AG20443 (cell line): Measurements from ENCODE around the gene PROKR2.

Source experiments
- DNase-seq: peaks from one replicate; pipeline ENCODE4 v3.0.0; 2012; ENCODE audit warnings: low spot score, mixed read lengths

The PROKR2 gene

DNA sequence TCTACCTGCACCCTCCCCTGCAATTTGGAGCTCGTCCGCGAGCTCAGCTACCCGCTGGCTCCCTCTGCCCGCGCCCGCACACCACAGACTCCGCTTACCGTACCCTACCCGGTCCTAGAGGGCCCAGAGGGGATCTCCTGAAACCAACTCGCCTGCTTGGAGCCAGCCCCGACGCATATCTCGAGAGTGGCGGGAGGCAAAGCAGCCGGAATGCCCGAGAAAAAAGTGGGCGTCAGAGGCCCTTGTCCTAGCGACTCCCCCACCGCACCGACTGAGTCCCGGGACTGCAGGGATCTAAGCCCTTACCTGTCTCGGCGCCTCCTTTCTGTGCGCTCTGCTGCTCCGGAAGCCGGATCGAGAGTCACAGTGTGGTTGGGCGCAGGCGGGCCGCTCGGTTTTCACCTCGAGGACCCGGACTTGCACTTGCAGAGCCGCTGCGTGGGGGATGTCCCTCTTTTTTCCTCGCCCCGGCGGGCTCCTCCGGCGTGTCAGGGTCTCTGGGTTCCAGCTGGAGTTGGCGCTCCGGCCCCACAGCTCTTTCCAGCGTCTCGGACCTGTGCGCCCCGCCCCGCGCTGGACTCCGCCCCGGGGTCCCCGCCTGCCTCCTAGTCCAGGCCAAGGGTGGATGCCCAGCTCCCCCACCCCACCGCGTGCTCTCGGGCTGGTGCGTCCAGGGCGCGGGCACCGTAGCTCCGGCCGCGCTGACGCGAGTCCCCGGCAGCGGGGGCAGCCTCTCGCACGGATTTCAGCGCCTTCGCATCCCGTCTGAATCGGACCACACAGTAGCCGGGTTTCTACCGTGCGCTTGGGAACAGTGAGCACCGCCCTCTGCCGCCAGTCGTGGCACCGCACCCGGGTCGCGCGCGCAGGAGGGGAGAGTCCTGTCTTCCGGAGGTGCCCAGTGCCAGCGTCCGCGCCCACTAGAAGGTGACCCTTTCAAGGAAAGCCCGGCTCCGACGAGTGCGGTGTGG lies at the start of gene PROKR2:
PROKR2 (minus strand) TSS at position 767 of the 971 bp plus-strand sequence. CDS start 2,585 bp downstream, outside the sequence.
- DNase-seq, result no peak

DNA sequence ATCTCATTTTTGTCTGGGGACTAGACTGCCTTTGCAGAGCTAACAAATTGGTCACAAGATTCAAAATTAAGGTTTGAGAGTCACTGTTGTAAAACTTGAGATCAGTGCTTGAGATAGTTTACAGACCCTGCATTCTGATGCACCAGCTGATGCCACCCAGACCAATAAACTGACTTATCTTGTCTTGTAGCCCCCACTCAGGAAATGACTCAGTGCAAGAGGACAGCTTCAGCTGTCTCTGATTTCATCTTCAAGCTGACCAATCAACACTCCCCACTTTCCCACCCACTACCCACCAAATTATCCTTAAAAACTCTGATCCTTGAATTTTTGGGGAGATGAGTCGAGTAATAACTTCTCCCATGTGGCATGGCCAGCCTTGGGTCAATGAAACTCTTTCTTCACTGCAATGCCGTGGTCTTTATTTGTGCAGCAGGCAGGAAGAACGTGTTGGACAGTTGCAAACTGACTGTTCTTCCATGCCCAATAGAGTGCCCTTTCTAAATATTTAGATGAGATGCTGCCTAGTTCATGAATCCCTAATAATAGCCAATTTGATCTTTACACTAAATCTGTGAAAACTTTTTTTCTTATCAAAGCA lies 48.3 kb upstream of the PROKR2 start:
- no peak for DNase-seq

DNA sequence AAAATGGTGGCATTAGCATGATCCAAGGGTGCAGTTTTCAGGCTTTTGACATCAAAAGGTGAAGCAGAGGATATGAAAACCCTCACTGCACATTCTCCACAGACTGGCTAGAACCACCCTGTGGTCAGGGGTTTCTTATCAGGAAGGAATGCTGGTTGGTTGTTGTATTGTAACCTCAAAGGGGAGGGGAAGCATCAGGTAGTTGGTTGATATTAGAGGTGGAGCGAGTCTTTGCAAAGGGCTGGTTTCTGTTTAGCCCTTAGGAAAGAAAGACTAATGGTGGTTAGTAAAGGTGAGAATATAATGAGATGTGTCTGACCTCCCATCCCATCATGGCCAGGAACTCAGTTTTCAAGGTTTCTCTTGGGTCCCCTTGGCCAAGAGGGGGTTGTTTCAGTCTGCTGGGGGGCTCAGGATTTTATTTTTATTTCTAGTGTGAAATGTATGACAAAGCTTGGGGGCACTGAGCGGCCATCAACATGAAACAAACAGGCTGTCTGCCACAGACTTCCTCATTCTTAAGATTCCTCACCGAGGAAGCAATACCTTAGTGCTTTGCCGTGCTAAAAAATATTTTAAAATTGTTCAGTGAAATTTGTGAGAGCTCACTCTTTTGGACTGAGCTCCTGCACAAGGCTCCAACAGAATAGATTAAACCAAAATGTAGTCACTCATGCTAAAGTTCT lies 47.5 kb upstream of the PROKR2 start:
- DNase-seq, result no peak

DNA sequence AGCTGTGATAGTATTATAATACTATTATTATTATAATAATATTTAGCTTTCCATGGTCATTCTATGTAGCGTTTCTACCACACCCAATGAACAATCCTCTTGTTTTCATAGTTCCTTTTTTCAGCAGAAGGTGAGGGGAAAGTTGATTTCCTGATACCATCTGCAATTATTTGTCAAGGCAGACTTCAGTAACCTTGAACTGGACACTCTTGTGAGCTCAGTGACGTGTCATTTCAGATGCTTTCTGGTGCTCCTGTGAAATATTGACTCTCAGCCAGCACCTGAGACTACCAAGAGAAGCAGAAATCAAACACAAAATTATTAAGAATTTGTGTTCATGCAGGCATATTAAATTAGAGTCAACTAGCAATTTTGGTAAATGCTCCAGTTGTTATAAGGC lies 46.0 kb upstream of the PROKR2 start:
- no peak for DNase-seq

DNA sequence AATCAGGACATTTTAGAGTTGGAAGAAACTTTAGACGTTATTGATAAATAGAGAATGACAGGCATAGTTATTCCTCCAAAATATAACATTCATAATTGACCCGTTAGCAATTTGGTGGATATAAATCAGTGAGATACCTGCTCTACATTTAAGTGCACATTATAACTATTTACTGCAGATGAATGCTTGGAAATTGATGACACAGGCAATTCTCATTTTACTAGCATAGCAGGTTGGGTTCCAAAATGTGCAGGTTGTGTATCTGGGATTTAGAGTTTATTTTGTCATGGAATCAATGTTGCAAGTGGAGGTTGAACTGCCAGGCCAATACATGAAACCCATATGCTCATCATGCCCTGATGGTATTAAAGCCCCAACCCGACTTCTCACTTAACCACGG lies 44.4 kb upstream of the PROKR2 start:
- DNase-seq, result no peak

DNA sequence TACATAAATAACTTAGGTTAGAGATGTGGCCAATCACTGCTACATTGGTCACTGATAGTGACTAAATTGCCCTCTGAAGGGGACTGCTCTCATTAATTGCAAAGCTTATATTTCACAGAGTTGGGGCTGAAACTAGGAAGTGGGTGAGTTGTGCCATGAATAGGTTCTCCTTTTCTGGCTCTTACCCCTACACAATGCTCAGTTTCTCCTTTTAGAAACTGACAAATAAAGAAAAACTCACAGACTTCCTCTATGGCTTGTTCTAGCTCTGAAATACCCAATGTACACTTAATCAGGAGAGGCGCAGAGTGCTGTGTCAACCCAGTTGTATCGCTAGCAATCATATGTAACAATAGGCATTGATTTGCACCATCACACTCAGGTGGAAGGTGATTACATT lies 41.2 kb upstream of the PROKR2 start:
- DNase-seq, result no peak

DNA sequence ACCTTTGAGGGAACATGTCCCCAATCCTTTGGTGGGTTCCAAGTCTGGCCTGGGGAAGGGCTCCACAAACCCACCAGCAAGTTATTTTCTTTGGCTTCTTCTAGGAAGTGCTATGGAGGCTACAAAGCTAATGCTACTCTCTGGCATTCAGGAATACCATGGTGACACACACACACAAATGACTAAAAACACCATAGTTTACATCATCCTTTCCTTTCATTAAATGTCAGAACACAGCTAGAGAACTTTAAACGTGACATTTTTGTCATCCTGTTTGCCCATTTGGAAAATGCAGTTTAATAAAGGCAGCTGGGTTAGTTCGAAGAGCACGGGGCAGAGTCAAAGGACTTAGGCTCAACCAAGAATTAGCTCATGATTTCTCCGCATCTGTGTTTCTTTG lies 40.2 kb upstream of the PROKR2 start:
- no peak for DNase-seq

DNA sequence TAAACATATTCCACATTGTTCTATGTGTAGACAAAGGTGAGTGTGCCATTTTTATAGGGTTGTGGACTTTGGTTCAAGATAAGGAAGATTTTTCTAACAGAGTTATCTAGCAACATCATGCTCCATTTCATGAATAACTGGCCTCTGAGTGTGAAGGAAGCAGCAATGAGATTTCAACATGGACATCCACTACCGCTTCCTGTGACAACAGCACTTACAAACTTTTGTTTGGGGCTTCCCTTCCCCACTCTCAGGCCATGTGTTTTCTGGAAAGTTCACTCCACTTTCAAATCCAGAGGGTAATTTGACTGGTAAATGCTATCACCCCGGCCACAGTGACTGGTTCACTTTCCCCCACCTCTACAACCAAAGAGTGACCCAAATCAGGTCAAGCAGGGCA lies 38.1 kb upstream of the PROKR2 start:
- DNase-seq, result no peak

DNA sequence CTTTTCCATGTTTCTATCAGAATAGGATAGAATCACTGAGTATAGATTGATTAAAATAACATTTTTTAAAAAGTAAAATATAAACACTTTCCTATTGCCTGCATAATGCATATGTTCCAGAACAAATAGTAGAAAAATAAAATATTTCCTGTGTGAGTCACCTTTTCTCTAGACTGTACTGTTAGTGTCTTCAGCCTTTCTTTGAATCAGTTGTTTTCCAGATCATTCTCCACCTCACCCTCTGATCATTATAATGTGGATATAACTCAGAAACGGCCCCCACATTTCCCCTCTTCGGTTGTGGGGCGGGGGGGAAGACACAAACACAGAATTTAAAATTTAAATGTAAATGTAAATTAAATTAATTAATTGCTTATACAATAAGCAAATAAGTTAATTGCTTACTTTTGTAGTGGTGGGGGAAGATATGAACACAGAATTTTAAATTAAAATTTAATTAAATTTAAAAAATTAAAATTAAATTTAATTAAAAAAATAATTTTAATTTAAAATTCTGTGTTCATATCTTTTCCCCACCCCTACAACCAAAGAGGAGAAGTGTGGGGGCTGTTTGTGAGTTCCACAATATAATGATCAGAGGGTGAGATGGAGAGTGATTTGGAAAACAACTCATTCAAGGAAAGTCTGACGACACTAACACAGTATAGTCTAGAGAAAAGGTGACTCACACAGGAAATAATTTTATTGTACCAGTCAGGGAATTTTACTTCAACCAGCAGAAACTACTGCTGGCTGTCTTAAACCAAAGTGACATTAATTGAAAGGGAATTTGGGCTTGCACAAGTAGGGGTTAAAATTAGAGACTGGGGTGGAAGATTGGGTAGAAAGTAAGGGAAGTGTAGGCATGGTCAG lies 37.1 kb upstream of the PROKR2 start:
- DNase-seq, result peak; percentile 30

DNA sequence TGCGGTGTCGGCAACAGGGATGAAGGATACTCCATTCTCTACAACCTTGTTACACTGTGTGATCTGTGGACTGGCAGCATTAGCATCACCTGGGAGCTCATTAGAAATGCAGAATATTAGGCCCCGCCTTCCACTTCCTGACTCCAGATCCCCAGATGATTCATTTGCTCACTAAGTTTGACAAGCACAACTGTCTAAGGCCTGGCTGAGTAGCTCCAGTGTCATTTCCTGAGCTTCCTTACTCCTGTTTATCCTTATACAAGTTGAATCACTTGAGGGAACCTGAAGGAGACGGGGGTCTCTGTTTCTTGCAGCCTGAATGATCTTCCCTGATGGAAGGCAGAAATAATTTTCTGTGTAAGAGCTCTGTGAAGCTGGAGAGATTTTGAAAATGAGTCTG lies 32.7 kb upstream of the PROKR2 start:
- no peak for DNase-seq

DNA sequence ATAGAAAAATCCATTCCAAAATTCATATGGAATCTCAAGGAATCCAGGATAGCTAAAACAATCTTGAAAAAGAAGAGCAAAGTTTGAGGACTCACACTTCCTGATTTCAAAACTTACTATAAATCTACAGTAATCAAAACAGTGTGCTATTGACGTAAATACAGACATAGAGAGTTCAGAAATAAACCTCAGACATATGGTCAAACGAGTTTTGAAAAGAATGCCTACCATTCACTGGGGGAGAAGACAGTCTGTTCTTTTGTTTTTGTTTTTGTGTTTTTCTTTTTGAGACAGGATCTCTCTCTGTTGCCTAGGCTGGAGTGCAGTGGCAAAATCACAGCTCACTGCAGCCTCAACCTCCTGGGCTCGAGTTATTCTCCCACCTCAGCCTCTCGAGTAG lies 25.3 kb upstream of the PROKR2 start:
- no peak for DNase-seq

DNA sequence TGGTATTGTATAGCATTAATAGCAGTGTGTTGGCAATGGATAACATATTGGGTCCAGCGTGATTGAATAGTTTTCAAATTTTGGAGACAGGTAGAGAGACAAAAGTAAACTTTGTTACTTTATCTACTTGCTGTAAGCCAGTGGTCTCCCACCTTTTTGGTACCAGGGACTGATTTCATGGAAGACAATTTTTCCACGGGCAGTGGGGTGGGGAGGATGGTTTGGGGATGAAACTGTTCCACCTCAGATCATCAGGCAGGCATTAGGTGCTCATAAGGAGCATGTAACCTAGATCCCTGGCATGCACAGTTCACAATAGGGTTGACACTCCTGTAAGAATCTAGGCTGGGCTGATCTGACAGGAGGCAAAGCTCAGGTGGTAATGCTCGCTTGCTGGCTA lies 14.6 kb upstream of the PROKR2 start:
- no peak for DNase-seq

DNA sequence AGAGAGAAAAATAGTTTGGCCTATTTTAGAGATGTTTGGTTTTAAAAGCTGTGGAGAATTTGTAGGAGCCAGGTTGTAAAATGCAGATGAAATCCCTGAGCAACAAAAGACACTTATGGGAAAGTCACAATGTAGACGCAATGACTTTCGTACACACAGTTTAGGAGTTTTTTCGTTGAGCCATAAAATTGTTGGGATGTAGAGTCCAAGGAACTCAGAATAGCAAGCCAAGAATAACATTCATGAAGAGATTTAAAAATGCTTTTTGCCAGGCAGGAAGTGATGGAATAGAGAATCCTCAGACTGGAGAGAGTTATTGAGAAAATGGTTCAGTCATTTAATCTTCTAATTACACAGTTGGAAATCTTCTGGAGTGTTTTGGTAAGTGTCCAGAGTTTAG lies 11.5 kb upstream of the PROKR2 start:
- no peak for DNase-seq

DNA sequence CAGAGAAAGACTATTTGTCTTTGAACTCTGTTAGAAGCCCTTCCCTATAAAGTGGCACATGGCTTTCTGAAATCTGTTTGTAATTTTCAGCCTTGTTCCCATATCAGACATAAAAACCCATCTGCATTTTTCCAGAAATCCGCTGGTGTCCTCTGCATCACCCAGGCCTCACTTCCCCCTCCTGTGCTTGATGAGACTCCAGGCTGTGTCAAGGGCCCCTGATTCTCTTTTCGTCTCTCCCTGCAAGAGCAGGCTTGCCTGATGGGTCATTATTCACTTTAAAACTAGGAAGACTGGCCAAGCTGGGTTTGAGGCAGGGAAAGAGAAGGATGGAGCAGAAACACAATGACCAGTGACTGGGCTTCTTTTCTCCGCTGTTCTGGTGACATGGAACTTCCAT lies 10.6 kb upstream of the PROKR2 start:
- DNase-seq, result no peak

DNA sequence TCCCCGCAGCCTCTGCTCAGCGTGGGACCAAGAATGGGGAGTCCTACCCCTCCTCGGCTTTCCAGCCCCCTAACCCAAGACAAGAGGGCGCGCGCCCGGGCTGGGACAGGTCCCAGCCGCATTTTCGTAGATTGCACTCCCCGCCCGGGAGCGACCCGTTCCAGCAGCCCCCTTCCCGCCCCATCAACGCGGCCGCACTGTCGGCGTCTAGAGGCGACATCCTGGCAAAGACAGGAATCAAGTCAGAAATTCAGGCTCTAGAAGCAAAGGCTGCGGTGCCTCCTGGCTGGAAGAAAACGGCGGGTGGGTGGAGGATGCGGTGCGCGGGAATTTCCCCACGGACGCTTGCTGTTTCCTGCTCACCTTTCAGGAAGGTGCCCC lies 957 bp downstream of the PROKR2 start:
- no peak for DNase-seq

DNA sequence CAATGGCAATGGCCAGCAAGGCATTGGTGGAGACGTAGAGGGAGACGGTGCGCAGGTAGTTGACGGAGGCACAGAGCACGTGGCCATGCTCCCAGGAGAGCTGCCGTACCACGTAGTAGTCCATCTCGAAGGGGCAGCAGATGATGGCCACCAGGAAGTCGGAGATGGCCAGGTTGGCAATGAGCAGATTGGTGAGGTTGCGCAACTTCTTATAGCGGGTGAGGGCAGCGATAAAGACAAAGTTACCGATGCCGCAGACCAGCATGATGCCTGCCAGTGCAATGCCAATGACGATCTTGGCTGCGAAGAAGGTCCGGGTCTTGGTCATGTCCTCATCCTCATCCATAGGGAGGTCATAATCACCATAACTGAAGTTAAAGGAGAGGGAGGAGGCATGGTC lies 2.8 kb downstream of the PROKR2 start:
- DNase-seq, result no peak

DNA sequence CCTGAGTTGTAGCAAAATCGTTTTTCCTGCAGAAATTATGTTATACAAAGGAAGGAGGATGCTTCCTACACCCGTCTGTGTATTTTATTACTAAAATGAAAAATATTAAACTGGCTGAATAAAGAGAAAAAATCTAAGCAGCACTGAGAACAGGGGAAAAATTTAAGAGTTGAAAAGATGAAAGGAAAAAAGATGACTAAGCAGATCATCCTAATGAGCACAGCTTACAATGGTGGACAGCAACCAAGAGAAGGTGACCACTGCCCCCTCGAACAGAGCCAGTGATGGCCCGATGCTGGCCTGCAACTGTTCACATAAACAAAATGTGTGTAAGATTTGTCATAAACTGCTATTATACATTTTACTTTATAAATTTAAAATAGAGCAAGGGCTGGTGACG lies 4.2 kb downstream of the PROKR2 start:
- DNase-seq, result no peak

DNA sequence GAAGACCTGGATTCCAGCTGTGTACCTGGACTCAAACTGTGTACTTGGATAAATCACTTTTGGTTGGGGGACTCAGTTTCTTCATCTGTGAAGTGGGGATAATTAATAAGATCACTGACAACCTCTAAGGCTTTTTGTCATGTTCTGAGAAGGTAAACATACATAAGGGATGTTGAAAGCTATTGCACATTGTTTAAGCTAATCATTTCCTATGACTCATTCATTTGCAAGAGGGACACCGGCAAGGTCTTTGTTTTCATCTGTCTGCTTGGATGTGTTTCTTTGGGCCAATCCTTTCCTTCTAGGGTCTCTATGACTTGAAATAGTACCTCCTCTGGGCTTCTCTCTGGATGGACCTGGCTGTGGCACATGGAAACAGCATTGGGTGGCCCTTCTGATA lies 6.8 kb downstream of the PROKR2 start:
- no peak for DNase-seq

DNA sequence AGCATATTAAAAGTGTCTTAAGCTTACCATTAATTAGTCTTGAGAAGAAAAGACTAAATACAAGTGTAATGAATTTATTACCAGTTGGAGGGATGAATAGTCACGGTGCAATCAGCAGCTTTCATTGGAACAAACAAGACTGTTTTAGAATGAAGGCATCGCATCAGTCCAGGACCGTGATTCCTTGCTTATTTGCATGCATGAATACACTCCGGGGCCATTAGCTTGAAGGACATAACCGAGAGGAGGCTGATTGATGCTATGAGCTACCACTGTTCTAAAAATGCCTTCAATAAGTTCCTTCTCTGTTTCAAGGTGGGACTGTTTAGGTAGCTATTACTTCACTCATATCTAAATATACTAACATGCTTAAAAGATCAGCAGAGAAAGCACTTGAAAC lies 17.9 kb downstream of the PROKR2 start:
- no peak for DNase-seq

DNA sequence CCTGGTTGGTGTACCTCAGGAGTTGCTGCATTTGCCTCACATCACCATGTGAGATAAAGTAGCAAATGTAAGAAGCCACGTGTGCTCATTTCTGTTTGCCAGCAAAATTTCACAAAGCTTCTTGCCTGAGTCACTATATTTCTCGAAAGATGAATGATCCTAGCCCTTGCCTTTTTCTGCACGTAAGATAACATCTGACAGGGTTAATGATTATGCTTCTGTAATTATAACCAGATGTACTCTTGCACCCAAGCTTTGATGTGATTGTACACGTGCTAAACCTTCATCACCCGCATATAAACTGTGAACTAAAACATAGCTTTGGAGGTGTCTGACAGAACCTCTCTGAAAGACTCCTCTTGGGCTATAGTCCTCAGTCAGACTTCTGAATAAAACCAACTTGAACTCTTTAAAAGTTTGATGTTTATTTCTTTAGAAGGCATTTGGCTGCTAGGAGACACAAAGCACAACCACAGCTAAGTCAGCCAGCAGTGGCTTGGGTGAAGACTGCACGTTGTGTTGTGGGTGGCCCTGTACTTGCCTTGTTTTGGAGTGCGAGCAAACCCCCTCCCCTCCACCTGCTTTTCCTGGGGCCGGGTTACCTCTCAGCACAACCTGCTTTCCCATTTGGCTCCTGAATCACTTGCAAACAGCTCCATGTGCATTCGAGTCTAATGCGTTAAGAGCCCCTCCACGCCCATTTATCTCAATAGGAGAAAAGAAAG lies 19.3 kb downstream of the PROKR2 start:
- DNase-seq, result no peak

DNA sequence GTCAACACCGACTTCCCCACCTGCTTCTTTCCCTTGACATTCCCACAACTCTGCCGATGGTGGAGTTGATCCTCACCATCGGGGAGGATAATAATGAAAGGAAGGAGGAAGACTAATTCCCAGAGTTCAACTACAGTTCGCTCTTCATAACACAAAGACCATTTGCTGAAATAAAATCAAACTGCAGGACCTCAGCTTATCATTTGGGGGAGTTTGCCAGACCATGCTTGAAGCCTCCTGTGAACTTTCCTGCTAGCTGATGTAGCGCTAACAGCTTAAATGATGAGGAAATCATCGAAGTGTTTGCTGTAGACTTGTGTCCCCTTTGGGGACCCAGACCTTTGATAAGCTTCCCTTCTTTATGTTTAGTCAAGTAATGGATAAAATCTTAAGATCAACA lies 26.2 kb downstream of the PROKR2 start:
- no peak for DNase-seq
